ENCODE results near the gene OTUD6A.

- TF ChIP-seq CTCF (IDR thresholded peaks at IDR 0.05 in 4 of 5, conservative IDR thresholded peaks at IDR 0.05 in 1 of 5): no peak
- no peak for TF ChIP-seq POLR2A (IDR thresholded peaks at IDR 0.05)
These were observed 27.6 kb upstream of the OTUD6A start for GRCh38 chrX:70034646-70035045.

Measured in gastrocnemius medialis (tissue), 4 donors.